SH-SY5Y (cell line): ENCODE results near the gene AMMECR1.

ENCODE experiments used
- GATA2 ChIP-seq: IDR thresholded peaks from 2 replicates; pipeline ENCODE4 v1.6.1; 2011; ENCODE audit warnings: mild to moderate bottlenecking, low read depth, low read length
- GATA3 ChIP-seq: IDR thresholded peaks from 2 replicates; pipeline ENCODE4 v1.6.1; 2011; ENCODE audit warnings: low read depth, mild to moderate bottlenecking, low read length, moderate library complexity

The AMMECR1 gene

GRCh38 chrX:110317820-110318663, at the start of gene AMMECR1:
TSS of gene AMMECR1 (minus strand) at chrX:110318085. CDS start at chrX:110318071, 14 bp downstream.
- TF ChIP-seq GATA2 = no peak
- no peak for TF ChIP-seq GATA3

- no peak for TF ChIP-seq GATA2
- no peak for TF ChIP-seq GATA3
Observed at GRCh38 chrX:110363244-110363643, 45.4 kb upstream of the AMMECR1 start.

- TF ChIP-seq GATA3 (no peak), GATA2 (no peak)
Observed at GRCh38 chrX:110359273-110359672, 41.4 kb upstream of the AMMECR1 start.

- TF ChIP-seq GATA2 (no peak), GATA3 (no peak)
Observed at GRCh38 chrX:110358548-110358947, 40.7 kb upstream of the AMMECR1 start, which contains the start of gene RTL9. TSS of gene RTL9 (plus strand) at chrX:110358848. CDS start at chrX:110450618, 91,770 bp downstream.

- no peak for TF ChIP-seq GATA3
- TF ChIP-seq GATA2 = no peak
Observed at GRCh38 chrX:110346681-110347080, 28.8 kb upstream of the AMMECR1 start.

GRCh38 chrX:110341189-110342035, 23.5 kb upstream of the AMMECR1 start:
- TF ChIP-seq GATA3 = no peak
- TF ChIP-seq GATA2 = no peak

- no peak for TF ChIP-seq GATA2
- no peak for TF ChIP-seq GATA3
Observed at GRCh38 chrX:110338935-110339334, 21.1 kb upstream of the AMMECR1 start.

- TF ChIP-seq GATA3 (no peak), GATA2 (no peak)
Observed at GRCh38 chrX:110331444-110332030, 13.7 kb upstream of the AMMECR1 start.

- TF ChIP-seq GATA2 (no peak), GATA3 (no peak)
Observed at GRCh38 chrX:110327336-110327735, 9.5 kb upstream of the AMMECR1 start.

- no peak for TF ChIP-seq GATA2
Observed at GRCh38 chrX:110326712-110327111, 8.8 kb upstream of the AMMECR1 start.

GRCh38 chrX:110322603-110323002, 4.7 kb upstream of the AMMECR1 start:
- TF ChIP-seq GATA2 (no peak), GATA3 (no peak)

GRCh38 chrX:110321670-110322069, 3.8 kb upstream of the AMMECR1 start:
- TF ChIP-seq GATA2 = no peak
- no peak for TF ChIP-seq GATA3

GRCh38 chrX:110321081-110321480, 3.2 kb upstream of the AMMECR1 start:
- TF ChIP-seq GATA3 = no peak
- no peak for TF ChIP-seq GATA2

GRCh38 chrX:110320381-110320987, 2.6 kb upstream of the AMMECR1 start:
- TF ChIP-seq GATA2 (no peak), GATA3 (no peak)
